Pons (tissue), 1 donor: ENCODE data around the gene DPP6.

Experiments used
- DNase-seq: peaks from one replicate; pipeline ENCODE4 v3.0.0-alpha.2; 2016; ENCODE audit warnings: low spot score

DPP6 gene

DNA sequence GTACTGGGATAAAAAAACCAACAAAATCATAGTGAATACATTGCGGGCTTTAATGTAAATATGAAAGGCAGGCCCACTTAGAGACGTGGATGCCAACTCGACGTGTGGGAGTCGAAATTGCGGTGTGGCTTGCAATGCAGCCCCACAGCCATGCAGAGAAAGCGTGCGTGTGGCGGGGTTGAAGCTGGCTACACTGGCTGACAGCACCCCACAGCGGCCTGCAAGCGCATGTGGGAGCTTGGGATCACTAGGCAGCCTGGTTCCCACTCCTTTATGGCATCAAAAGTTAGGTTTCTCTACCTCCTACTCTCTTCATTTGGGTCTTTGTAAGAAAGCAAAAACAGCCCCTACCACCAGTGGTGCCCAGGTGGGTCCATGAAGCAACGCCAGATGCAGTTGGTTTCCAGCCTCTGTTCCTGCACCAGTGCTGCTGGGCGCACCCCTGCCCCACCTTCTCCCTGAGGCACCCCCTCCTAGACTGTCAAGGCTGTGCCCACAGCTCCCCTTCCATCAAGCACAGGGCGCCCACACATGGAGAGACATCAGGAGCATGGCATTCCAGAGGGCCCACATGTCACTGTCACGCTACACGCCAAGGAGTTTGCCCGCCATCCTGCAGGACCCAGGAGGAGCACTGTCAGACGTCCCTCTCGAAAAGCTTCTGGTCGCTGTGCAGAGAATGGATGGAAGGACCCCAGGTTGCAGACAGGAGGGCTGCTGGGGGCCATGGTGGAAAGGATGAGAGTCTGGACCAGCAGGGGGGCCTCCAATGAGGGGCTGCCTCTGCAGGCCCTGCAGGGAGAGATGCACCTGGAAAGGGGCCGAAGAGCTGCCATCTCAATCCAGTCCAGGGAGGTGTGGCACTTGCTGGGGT lies 807.8 kb downstream of the DPP6 start:
- DNase-seq: no peak

DNA sequence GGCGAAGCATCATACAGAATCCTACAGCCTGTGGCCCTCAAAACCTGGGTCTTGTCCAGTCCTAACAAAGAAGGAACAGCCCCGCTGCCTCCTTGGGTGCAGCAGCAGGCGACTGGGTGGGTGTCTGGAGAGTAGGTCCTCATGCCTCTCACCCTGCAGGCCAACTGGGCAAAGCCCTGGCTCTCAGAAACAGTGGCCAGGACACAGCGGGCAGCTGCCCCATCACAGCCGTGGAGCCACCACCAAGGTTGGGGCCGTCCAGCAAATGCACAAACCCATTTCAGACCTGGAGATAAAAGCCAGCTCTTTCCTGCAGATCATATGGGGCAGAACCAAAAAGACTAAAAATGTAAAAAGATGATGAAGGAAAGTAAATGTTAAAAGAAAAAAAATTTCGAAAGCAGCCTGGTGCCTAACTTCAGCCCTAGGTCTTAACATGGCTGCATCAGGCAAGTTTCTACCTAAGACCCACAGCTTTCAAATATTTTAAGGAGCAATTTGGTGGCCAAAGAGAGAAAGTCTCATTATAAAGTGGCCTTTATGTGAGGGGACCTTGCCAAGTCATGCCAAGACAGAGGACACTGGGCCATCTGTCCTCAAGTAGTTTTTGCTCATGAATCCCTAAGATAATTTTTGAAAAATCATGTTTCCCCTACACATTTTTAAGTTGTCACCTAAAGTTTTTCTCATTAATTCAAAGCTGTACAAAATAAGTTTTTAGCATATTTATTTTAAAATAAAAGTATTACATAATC lies 808.6 kb downstream of the DPP6 start:
- no peak for DNase-seq

DNA sequence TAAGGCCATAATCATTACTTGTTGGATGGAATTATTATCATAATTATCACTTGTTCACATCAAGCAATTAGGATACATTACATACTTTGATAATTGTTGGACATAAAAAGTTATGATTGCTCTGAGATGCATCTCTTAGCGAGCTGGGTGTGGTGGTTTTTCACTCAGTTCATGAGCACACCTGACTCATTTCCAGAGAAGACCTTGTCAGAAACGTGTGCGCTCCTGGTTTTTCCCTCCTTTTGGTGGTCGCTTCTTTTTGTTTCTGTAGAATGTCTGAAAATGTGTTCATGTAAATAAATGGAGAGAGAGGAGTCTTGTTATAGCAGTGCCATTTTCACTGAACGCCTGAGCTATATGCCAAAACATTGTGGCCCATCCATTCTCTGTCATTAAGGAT lies 809.4 kb downstream of the DPP6 start:
- DNase-seq: no peak

DNA sequence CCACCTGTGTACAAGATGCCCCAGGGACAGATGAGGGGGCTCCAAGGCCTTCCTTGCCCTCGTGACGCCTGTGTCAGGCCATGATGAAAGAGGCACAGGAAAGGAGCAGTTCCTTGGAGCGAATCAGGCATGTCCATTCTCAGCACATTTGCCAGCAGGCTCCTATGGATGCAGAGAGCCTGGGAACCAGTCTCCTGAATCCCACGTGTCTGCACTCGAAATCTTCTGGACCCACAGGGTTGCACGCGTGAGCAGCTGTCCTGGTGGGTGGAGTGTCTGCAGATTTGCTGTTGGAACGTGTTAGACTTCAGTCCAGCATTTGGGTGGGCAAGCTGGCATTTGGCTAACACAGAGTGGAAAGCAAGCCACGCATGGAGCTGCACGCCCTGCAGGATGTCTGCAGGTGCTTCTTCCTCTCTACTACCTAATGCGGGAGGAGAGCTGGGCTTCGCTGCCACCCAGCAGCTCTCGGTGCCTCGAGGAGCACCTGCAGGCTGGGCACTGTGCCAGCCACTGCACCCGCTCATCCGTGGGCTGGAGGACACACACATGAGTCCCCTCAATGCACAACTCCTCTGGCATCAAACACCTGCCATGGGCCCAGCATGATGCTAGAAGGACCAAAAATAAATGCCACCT lies 810.1 kb downstream of the DPP6 start:
- no peak for DNase-seq

DNA sequence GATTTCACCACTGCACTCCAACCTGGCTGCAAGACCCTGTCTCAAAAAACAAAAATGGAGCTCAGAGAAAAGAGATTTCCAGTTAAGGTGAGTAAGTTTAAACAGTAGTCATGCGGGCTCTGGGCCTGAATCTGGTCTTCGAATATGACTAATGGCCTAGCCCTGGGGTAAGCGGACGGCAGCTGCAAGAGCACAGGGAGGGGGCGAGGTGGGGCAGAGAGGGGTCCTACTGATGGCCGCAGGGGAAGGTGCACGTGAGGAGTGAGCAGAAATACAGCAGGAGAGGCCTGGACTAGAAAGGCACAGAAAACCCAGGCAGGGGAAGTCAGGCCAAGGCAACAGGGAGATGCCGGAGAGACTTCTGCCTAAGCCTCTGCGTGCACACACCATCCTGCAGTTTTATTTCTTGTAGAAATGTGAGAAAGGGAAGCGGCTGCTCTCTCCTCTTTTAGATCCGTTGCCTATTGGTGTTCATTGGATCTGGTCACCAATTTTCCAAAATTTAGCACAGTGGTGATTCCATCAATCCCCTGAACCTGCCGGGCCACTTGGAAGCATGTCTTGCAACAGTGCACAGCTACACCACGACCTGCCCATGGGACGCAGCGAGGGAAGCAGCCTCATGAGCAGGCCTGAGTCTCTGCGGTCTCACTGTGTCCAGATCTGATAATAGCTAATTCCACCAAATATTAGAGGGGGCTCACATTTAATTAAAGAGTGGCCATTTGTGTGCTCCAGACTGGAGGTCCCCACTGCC lies 811.7 kb downstream of the DPP6 start:
- no peak for DNase-seq

DNA sequence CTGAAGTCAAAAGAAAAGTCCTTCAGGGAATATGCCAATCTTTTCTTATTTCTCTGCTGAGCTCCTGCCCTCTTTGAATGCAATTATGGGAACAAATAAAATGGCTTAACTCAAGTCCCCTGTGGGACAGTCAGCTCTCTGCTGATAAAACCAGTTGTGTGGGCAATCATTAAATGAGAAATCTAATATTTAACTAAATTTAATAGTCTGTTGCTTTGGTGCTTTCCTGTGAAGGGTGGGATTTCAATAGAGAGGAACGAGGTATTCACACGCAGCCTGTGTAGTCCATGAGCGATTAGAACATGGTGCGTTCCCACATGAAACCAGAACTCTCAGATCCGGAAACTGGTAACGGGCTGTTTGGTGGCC lies 812.3 kb downstream of the DPP6 start:
- DNase-seq: no peak

DNA sequence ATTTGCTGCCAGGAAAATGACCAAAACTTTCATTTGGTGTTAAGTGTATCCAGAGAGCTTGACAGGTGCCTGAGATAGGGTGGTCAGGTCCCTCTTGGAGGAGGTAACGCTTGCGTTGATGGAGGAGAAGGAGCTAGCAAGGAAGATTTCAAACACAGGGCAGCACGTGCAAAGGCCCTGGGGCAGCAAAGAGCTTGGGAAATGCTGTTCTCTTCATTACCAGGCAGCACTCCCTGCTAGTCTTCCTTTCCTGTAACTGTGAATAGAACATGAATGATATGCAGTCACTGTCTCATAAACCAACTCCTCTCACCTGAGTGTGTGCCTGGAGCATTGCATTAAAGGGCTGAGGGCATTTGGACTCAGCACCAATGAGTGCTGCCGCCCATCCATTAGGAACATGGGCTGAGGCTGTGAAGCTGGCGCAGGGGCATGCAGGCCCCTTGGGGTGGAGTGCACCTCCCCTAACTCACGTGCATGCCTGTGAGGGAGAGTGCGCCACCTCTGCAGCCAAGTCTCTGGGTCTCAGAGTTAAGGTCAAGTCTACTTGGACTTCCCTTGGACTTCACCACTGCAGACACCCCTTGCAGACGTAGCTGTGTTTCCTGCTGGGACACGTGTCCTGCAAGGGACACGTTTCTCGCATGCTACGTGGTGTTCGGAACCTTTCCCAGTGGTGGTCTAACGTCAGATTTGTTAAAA lies 813.9 kb downstream of the DPP6 start:
- DNase-seq: no peak

DNA sequence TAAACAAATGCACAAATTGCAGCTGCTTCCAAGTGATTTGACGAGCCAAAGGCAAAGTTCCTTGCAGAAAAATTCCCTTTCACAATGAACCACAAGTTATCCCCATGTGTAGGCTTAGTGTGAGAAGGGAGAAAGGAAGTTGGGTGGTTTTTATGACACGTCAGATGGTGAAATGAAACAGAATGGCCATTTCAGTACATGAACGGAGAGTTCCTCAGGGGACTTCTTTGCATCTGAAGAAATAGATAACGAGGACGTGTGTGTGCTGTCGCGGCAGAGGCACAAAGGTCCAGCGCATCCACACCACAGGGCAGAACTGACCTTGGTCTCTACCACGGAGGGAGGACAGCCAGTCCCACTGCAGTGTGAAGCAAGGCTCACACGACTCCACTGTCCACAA lies 814.9 kb downstream of the DPP6 start:
- no peak for DNase-seq

DNA sequence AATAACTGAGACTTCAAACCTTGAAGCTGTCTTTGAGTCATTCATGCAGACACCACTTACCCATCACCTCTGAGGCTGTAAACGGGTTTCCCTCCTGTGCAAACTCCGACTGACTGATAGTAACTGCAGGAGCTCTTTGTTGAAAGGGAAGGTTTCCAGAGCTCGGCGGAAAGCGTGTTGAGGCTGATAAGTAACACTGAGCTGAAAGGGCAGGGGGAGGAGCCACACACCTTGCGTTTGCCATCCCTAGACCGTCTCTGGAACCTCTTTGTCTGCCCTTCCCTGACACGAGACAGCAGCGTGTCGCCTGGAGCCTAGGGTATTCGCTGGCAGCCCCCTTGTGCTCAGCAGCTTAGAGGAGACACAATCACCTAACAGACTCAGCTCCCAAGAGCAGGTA lies 816.7 kb downstream of the DPP6 start:
- no peak for DNase-seq

DNA sequence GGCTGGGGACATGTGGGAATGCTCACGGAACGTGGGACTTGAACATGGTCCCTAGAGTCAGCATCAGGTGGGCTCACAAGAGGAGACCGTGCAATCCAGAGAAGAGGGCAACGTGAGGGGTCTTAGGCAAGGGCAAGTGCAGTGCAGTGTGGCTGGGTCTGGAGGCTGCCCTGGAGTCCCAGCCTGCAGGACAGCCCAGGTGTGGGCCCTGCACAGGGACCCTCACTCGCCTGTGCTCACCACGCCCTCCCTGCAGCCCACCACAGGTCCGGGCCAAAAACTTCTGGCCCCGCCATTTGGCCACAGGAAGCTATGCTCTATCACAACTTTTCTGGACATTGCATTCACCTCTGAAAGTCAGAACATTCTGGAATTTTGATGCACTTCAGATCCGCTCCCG lies 817.2 kb downstream of the DPP6 start:
- no peak for DNase-seq

DNA sequence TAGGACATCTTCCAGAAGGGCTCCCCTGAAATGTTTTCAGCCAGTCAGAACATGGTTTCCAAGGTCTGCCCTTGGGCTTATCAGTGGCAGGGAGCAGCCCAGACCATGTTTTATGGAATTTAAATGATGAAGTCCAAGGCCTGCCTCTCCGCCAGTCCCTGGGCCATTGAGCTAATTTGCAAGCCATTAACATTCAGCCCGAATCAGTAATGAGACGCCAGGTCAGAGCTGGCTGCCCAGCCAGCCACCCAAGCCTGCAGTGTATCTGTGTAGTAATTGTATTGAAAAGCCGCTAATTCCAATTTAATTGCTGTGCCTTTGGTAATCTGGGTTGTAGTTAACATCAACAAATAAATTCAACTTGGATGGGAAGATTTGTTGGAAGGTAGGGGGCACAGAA lies 819.3 kb downstream of the DPP6 start:
- DNase-seq: peak; percentile 23

DNA sequence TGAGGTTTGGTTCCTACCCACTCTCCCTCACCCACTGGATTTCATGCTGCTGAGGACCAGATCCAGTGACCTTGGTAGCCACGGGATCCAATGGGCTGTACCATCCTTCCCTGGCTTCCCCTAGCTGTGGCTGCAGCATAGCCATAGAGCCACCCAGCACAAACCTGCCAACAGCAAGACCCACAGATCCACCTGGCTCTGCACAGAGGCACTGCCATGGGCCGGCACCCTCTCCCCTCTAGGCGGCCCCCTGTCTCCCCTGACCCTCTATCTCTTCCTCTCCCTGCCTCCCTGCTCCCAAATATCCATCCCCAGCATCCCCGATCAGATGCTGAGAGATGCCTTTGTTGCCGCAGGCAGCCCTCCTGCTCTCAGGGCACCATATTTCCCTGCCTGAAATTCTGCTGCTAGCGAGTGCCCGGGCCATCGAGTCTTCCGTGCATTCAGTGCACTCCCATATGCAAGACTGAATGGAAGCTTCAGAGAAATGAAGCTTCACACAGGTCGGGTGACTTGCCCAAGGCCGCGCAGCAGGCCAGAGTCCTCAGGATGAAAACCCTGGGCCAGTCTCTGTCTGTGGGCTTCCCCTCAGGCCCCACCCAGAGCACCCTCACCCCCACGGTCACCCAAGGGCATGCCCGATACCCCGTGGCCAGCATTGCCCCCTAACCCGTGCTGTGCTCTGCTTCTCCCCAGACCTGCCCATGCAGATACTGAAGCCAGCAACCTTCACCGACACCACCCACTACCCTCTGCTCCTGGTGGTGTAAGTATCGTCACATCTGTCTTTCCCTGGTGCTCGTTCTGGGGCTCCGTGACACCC lies 819.9 kb downstream of the DPP6 start:
- no peak for DNase-seq

DNA sequence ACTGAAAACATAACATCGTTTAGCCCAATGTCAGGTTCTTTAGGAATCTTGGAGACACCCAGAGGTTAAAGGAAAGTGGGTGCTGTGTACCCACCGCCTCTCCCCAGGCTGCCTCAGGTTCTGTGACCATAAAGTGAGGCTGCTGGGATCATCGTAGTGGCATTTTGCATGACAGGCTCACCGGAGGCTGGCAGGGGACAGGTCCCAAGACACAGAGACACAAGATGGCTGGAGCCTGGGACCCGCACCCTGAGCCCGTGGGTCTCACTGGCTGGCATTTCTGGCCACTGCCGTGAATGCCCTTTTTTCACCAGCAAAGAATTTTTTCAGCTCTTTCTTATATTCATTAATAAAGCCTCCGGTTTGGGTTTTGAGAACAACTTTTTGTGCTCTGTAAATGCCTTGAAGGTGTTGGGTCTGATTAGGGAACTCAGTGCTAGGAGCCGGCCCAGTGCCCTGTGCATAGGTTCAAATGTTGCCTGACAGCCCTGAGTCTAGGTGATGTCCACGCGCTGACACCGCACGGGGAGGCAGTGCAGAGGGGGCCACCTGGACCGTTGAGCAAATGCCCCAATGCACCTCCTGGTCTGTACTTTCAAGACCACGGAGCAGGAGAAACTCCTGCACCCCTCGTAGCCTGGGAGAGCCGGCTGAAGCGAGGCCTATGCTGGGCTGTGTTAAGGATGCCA lies 820.8 kb downstream of the DPP6 start:
- no peak for DNase-seq

DNA sequence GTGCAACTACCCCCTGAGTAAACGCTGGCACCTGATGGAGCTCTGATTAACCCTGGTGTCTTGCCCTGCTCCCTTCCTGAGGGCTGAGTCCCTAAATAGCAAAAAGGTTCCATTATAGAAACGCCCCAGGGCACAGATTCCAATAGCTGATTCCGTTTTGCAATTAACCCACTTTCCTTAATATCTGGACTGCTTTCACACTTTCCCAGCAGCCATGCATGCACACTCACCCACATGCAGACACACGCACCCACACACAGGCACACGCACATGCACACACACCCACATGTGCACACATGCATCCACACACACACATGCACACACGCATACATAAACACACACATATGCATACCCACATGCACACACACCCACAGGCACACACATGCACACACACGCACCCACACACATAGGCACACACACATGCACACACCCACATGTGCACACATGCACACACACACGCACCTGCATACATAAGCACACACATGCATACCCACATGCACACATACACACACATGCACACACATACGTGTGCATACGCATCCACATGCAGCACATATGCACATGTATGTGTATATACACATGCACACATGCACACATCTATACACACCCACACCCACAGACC lies 821.4 kb downstream of the DPP6 start:
- no peak for DNase-seq

DNA sequence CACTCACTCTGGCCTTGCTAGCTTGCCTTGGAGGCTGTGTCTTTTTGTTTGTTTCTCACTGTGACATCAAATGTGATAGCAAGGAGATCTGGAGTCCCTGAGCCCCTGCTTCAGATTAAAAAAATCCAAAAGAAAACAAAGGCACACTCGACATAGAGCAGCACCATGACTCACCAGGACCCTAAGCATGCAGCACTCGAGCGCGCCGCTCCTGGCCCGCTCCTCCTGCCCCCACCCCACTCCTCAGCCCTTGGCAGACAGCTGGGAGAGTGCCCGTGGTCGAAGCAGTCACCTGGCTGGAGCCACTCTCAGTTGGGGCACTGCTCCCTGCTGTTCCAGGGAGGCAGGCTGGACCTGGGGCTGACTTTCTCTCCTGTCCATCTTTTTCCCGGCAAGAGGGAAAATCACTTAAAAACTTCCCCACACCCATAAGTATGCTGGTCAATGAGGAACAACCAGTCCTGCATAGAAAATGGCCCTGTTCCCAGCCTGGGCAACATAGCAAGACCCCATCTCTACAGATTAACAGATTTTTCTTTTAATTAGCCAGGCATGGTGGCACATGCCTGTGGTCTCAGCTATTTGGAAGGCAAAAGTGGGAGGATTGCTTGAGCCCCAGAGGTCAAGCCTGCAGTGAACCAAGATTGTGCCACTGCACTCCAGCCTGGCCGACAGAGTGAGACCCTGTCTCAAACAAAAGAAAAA lies 822.4 kb downstream of the DPP6 start:
- no peak for DNase-seq

DNA sequence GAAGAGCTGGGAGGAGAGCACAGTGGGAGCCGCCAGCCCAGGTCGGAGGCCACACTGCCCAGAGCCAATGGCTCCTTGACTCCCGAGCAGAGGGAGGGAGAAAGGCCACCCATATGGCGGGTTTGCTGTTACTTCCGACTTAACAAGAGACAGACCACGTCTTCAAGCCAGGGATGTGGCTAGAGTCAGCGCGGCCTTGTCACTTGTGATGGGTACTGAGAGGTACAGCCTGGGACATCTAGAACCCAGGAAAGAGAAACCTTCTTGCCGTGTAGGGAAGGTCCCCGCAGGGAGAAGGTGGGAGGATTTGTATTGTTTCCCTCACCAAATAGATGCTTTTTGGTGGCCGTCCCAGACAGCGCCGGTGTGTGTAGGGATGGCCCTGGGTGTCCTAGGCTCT lies 823.1 kb downstream of the DPP6 start:
- DNase-seq: no peak

DNA sequence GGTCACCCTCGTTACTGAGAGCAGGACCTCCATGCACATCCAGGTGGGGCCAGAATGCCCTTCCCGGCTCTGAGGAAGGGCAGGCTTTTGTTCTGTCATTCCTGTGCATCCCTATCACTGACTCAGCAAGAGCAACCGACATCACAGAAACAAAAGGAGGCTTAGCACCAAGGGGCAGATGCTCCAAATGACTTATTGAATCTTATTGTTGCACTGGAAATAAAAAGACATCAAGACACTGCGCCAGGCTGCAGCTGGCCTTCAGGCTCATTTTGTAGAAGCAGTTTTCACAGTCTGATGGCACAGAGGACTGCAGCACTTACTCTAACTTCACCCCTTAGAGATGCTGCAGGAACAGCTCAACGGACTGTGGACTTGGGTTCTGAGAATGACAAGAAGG lies 824.3 kb downstream of the DPP6 start:
- DNase-seq: no peak

DNA sequence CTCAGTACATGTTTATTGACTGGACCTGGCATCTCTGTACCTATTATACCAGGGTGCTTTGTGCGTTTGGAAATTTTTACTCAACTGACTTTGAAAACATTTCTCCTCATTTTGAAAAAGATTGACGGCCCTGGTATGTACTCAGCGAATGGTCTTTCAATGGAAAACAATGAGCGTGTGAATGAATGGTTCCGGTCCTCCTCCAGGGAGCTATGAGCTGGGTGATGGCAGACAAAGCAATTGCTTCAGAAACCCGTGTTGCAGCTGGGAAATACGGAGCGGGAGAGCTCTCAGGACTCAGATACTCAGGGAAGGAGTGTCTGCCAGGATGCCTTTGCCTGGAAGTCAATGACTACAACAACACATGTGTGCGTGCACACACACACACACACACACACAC lies 824.8 kb downstream of the DPP6 start:
- no peak for DNase-seq

DNA sequence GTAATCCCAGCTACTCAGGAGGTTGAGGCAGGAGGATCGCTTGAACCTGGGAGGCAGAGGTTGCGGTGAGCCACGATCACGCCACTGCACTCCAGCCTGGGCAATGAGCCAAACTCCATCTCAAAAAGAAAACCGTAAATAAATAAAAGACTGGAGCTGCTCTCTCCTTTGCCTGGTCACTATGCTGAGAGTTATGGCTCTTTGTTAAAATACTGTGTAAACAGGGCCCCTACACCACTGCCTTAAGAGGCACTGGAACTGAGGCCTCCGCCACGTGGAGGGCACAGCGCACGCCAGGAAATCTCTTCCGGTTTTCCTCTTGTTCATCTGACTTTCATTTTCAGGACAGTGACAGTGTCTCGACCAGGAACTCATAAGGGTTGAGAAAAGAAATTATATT lies 827.4 kb downstream of the DPP6 start:
- no peak for DNase-seq
